HG03442 (cell line): ENCODE data around the gene TEAD1.

ENCODE experiments used
- ATAC-seq: cut with Tn5 transposase; IDR thresholded peaks from one replicate; pipeline ENCODE4 v1.9.1; 2021; ENCODE audit warnings: mild to moderate bottlenecking, moderate library complexity; ENCODE audit not compliant: unreplicated experiment

TEAD1 gene

DNA sequence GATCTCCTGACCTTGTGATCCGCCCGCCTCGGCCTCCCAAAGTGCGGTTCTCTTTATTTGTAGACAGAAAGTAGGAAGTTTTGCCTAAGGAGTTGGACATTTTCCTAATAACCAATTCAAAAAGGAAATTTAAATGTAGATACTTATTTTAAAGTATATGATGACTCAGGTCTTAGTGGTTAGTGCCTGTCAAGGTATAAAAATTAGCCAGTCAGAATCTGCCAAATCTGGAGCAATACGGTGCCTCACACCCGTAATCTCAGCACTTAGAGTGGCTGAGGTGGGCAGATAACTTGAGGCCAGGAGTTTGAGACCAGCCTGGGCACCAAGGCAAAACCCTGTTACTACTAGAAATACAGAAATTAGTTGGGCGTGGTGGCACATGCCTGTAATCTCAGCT is 248.2 kb downstream of the TEAD1 start:
- no peak for ATAC-seq

DNA sequence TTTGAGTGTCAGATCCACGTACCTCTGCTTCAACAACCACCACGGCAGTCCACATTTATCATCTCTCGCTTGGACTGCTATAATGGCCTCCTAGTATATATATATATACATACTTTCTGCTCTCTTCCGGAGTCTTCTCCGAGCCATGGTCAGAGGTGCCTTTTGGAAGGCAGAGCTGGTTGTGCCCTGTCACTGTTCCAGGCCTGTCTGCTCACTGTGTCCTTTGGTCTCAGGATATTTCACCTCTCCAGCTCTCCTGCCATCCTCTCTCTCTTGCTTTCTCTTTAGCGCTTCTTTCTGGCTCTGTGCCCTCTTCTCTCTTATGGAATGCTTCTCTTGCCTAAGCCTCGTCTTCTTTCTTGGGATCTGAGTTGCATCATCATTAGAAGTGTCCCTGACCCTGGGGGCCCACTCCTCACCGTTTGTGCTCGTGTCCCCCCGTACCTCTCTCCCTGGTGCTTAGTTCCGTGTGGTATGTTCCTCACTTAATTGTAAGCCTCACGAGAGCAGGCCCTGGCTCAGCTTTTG is 248.8 kb downstream of the TEAD1 start:
- ATAC-seq = no peak

DNA sequence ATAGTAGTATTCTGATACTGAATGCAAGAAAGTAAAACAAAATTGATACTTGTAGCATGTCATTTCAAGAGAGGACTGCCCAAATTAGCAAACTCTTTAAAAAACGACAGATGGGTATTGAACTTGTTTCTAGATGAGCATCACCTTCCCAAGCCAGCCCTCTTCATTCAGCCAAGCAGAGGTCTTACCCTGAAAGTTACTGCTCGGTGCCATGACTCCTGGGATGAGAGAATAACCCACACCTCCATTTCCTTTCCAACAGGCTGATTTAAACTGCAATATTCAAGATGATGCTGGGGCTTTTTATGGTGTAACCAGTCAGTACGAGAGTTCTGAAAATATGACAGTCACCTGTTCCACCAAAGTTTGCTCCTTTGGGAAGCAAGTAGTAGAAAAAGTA is 250.4 kb downstream of the TEAD1 start:
- ATAC-seq = no peak

DNA sequence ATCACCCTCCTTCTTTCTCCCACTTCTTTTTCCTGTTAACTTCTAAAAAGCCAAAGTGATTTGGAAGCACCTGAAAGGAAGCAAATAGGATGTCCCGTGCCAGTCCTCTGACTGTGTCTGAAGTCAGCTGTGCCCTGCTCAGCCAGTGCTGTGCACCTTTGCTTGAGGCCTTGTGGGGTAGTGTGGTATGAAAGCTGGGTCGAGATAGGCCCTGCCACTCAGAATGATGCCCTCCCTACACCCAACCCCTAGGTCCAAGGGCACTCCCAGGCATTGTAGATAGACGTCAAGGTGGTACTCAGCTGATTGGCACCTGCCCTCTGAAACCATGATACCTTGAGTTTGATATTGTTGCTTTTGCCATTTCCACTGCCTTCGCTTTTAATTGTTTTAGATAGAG is 251.3 kb downstream of the TEAD1 start:
- no peak for ATAC-seq

DNA sequence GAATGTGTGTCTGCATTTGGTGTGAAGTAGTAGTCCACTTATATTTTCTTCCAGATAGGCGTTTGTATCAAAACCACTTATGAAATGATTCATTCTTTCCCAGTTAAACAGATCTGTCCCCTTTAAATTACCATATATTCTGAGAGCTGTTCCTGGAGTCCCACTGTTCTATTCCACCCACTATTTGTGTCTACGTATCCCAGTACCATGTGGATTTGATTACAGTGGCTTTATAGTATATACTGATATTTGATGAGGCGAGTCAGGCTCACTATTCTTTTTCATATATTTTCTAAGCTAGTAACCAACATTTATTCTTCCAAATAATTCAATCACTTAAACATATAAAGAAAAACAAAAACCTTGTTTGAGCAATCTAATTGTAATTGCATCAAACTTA is 253.0 kb downstream of the TEAD1 start:
- ATAC-seq = no peak

DNA sequence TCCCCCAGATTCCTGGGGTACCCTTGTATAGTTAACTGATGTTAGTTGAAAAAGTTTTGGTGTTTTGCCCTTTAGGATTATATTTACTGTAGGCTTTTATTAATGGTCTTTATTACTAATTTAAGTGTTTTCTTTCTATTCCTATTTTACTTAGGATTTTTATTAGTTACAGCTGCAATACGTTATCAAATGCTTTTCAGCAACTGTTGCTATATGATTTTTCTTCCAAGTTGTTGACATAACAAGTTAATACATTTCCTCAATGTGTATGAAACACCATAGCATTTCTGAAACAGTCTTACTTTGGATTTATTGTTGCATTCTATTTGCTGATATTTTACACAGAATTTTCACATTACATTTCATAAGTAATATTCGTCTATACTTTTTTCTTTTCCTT is 253.7 kb downstream of the TEAD1 start:
- ATAC-seq = no peak

DNA sequence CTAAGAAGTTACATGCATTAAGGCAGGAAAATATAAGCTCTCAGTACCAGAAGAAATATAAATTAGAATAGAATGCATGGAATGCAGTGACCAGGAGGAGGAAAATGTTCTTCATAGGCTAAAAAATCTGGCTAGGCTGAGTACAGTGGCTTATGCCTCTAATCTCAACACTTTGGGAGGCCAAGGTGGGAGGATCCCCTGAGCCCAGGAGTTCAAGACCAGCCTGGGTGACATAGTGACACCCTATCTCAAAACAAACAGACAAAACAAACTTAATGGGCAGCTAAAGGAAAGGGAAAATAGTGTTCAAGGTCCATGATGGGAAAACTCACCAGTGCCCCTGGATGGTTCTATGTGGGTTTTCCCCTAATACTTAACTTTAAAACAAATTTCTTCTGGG is 256.6 kb downstream of the TEAD1 start:
- ATAC-seq = no peak

DNA sequence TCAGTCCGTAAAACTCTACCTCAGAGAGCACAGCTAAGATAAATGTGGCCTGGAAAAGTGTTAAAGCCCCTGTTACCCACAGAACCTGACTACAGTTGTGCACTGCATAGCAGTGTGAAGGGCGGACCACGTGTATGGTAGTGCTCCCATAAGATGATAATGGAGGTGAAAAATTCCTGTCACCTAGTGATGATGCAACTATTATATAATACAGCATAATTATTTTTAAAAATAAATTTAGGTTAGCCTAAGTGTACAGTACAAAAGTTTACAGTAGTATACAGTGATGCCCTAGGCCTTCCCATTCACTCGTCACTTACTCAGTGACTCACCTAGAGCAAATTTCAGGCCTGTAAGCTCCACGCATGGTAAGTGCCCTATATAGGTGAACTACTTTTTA is 258.3 kb downstream of the TEAD1 start:
- ATAC-seq = no peak

DNA sequence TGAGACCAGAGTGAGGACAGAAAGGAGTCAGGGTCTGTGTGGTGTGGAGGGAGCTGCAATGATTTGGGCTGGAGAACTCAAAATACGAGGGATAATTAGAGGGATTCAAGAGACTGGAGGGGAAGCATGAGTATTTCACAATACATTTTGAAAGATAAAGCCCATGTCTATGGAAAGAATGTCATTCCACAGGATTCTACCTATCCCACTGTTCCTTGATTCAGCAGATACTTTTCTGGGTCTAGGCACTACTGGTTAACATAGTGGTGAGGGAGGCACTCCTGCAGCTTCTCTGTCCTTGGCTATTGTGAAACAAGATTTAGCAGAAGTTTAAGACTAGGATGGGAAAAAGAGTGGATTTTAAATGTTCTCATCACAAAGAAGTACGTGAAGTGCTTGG is 262.0 kb downstream of the TEAD1 start:
- no peak for ATAC-seq

DNA sequence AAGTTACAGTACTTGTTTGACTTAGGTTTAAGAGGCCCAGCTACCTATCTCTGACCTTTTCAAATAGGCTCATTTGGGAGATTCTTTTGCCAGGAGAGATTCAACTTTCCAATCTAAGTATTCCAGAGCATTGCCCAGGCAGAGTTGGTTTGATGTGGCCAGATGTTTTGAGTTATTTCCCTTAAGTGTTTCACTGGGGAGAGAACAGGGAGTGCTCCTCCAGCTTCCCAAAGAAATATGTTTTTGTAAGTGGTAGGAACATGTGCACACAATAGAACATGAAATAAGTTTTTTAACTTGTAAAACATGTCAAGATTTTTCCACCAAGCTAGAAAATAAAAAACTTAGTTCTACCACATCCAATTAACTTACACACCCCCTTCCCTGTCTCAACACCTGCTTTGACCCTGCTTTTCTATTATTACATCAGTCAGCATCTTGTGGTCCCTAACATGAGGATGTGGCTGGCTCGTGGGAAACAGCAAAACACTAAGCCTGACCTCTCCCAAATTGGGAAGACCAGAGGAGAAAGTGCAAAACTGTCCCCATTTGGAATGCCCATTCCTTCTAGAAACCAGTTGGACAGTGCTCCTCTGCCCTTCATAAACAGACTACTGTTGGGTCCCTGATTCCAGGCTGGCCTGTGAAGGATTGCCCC is 264.5 kb downstream of the TEAD1 start:
- ATAC-seq = no peak

DNA sequence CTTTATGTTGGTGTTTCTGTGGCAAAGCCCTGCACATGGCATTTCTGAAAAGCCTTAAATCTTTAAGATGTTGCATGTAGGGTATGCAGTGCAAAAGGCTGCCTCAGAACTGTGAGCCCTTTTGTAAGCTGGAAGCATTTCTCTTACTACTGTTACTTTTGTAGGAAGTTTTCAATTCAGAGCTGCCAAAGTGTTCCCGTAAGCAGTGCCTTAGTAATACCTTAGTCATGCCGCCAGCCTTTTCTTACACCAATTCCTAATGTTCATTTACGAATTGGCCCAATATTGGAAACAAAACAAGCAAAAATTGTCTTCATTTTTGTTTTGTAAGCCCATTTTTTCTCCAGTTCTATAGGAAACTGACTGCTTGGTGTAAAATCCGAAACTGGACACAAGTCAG is 267.4 kb downstream of the TEAD1 start:
- ATAC-seq = no peak

DNA sequence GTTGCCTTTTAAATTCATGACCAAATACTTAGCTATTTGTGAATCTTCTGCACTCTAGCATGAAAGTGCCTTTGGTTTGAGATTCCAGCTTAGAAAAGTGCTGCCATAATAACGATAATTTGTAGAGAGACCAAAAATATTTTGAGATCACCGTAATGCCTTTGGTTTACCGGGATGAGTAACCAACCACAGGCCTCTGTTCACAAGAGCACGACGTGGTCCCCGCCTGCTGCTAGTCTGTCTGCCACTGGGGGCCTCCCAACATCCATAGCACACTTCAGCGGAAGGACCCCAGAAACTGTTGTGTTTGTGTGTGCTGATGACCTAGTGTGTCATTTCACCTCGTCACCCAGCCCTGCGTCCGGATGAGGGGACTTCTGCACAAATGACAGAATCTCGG is 267.9 kb downstream of the TEAD1 start:
- no peak for ATAC-seq

DNA sequence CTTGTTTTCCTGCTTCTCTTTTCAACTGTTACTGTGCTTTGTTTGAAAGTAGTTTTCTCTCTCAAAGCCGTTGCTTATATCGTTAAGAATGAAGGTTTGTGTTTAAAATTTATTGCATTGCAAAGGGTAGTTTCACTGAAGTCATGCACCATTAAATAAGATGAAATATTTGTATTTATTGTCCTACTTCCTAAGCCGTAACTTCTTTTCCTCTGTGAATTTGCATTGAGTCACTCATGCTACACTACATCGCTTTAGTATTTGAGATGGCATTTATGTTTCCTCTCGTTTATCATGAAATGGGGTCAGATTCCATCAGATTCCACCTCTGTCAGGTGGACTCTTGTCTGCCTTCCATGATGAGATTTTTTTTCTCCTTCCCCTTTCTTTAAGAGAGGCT is 269.1 kb downstream of the TEAD1 start:
- no peak for ATAC-seq

DNA sequence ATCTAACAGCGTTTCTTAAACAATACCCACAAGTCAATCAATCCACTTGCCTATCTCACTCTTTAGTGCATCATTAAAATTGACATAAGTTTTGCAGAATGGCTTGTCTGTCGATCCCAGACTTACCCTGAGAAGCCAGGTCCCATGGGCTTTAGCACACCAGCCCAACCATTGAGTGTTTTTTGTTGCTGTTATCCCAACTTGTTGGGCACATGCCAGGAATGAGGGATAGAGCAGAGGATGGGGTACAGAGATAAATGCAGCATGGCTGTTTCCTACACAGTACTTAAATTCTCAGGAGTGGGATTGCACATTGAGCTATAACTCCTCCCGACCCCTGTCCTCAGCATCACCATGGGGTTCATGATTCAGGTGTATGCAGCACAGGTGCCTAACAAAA is 270.7 kb downstream of the TEAD1 start:
- ATAC-seq = no peak

DNA sequence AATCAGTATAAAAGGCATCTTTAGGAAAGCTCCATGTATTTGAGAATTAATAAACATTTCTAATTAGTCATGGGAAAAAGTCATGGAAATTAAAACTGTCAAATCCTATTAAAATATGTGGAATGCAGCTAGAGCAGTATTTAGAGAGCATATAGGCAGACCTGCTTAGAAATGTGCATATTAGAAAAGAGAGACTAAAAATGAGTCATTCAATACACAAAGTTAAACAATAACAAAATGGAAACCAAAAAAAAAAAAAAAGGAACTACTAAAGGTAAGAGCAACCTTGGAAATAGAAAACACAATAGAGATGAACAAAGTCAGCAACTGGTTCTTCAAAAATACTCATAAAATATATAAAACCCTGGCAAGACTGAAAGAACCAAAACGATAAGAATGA is 275.2 kb downstream of the TEAD1 start:
- no peak for ATAC-seq

DNA sequence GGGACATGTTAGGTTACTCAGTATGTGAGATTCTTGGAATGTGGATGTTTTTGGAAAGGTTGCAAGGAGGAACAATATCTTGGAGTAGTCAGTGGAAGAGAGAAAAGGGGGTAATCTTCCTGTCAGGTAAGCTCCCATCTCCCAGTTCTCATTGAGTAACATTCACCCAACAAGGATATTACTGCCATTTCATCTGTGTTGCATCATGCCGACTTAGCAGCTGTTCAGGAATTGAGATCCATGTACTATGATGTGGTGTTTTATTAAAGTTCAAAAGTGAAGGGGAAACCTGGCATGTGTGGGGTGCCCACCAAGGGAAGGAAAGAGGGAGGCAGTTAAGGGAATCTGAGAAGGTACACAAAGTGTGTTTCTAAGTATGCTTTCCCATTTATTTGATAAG is 276.4 kb downstream of the TEAD1 start:
- ATAC-seq = no peak

DNA sequence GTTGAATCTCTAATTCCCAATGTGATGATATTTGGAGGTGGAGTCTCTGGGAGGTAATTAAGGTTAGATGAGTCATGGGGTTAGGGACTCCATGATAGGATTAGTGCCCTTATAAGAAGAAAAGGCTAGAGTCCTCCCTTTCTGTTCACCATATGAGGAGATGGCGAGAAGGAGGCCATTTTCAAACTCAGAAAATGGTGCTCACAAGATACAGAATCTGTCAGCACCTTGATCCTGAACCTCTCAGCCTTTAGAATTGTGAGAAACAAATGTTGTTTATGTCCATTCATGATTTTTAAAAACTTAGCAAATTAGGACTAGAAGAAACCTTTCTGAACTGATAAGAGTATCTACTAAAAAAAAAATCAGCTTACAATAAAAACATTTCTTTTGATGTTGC is 277.2 kb downstream of the TEAD1 start:
- ATAC-seq = no peak

DNA sequence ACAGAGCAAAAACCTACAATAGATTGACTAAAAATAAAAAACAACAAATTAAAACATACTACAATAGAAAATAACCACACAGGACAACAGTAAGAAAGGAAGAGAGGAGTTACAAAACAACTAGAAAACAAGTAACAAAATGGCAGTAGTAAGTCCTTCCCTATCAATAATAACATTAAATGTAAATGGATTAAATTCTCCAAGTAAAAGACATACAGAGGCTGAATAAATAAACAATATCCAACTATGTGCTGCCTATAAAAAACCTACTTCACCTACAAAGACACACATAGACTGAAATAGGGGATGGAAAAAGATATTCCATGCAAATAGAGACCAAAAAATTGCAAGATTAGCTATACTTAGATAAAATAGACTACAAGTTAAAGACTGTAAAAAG is 277.9 kb downstream of the TEAD1 start:
- ATAC-seq = no peak

DNA sequence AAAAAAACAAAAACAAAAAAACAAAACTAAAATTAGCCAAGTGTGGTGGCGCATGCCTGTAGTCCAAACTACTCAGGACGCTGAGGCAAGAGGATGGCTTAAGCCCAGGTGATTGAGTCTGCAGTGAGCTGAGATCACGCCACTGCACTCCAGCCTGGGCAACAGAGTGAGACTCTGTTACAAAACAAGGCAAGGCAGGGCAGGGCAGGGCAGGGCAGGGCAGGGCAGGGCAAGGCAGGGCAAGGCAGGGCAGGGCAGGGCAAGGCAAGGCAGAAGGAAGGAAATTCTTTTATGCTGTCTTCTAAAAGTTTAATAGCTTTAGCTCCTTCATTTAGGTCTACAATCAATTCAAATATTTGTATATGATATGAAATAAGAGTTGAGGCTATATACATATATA is 284.8 kb downstream of the TEAD1 start:
- ATAC-seq = no peak

DNA sequence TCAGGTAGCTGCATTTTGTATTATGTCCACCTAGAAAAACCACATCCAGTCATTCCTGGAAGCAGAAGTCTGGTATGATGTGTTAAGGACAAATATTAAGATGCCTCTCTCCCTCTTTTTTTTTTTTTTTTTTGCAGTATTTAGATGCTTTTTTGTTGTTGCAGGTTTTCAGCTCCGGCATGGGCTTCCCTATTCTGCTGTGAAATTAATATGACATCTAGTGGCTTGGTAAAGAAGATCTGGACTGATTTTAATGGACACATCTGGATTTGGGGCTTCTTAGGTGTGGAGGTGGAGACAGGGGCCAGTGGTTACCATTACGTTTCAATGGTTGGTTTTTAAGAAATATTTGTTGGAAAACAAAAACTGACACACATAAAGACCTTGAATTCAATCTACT is 287.4 kb downstream of the TEAD1 start:
- no peak for ATAC-seq

DNA sequence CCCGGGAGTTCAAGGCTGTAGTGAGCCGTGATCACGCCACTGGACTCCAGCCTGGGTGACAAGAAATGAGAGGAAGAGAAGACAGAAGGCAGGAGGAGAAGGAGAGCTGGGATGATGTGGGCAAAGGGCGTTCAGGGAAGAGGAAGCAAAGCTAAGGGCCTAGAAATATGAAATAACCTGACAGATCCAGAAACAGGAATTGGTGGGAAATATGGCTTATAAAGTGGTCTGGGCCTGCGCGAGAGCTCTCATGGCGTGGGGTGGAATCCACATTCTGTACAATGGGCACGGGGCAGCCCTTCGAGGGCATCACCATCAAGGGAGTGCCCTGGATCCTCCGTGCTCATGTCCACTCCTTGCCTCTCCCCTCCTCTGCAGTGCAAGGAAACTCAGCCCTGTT is 288.1 kb downstream of the TEAD1 start:
- ATAC-seq = no peak

DNA sequence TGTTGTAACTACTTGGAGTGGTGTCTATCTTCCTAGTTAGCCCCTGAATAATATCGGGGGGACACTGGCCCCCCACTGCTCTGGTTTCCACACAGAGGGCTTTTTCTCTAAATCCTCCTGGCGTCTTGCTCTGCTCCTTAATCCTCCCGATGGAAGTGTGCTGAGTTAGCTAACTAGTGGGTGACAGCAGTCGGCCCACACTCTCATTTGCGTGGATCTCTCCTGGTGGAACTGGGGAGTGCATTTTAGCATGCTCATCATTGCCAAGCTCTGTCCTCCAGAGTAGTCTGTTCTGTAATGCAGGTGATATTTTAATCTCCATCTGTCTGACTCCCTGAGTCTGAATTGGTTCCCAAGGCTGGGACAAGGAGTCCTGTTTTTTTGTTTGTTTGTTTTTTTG is 288.8 kb downstream of the TEAD1 start:
- no peak for ATAC-seq

DNA sequence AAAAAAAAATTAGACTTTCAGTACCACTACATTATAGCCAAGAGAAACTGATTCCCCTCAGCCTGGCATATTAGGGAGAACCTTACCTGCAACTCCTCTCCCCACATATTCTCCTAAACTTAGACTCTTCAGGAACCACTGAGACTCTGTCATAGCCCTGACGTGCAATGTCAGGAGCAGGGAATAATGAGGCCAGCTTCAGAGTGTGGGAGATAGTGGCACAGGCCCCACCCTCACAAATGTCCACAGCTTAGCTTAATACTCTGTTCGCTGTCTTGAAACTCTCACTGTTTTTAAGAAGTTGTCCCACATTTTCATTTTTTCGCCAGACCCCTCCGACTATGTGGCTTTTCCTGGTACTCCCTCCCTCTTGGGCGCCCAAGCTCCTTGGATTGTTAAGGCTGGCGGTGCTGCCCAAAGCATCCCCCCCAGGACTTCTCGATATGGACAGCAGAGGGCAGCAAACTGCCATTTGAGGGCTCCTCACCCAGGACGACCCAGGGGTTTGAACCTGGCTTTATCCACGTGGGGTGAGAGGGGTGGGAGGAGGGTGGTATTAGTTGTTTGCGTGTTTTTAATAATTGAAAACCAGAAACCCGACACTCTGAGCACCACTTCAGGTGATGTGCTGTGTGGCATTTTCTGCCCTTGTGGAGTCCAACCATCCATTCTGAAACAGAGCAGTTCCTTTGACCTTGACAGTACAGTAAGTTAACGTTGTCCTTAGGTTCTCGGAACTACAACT is 289.7 kb downstream of the TEAD1 start:
- peak; percentile 81 for ATAC-seq
